A549 (cell line): ENCODE results near the gene ZXDC. TPM values are rescaled to one million over a fixed set of nuclear protein-coding genes. Genes with fewer than 3 reads are reported as not detected.

Source experiments
- ATAC-seq, 2 experiments: fragments of 200-7000 bp in 1 of 2; fragments of >200 bp in 1 of 2; cut with Nextera tagmentation in 1 of 2; cut with Tn5 transposase in 1 of 2; 3 replicates each; pipeline versions ENCODE4 v1.8.0 to v1.9.1; 2018 to 2020; ENCODE audit warnings: mild to moderate bottlenecking in 1 of 2, moderate library complexity in 1 of 2
- CTCF ChIA-PET: fragments of 300-600 bp; sonication (Branson Sonifier 250); formaldehyde crosslinking; extraction: SDS; loops from one replicate; lab custom pipeline; 2021; ENCODE audit warnings: antibody characterized with exemption, inconsistent platforms; lab: Yijun Ruan, JAX
- POLR2A ChIA-PET: fragments of 350-600 bp; formaldehyde crosslinking; extraction: SDS; loops from one replicate; lab custom pipeline; 2021; ENCODE audit warnings: antibody characterized with exemption, inconsistent platforms; lab: Yijun Ruan, JAX
- DNase-seq, 2 experiments: peaks; one replicate each; pipeline versions ENCODE4 v3.0.0 to v3.0.0-alpha.2; 2011 to 2016; ENCODE audit warnings: low read depth in 1 of 2, low spot score in 1 of 2
- FAIRE-seq: peaks from 2 replicates; lab custom pipeline; 2011; peaks lifted over from hg19 to GRCh38; lab: Jason Lieb, UNC
- H3K27ac ChIP-seq, 2 experiments: fragments of >200 bp; sonication (Bioruptor Twin); formaldehyde crosslinking; 3 replicates each; pipeline ENCODE4 v1.5.1; 2016 to 2017
- H3K4me1 ChIP-seq: fragments of >200 bp; sonication (Bioruptor Twin); formaldehyde crosslinking; 3 replicates; pipeline ENCODE4 v1.6.1; 2016
- H3K4me2 ChIP-seq: fragments of >200 bp; sonication (Bioruptor Twin); formaldehyde crosslinking; 3 replicates; pipeline ENCODE4 v1.6.1; 2016
- H3K4me3 ChIP-seq: fragments of >200 bp; sonication (Bioruptor Twin); formaldehyde crosslinking; 3 replicates; pipeline ENCODE4 v1.5.1; 2016
- H3K9me3 ChIP-seq: fragments of >200 bp; sonication (Bioruptor Twin); formaldehyde crosslinking; 3 replicates; pipeline ENCODE4 v1.6.1; 2016
- CBX8 ChIP-seq: fragments of 200-600 bp; sonication (generic); IDR thresholded peaks from 2 replicates; pipeline ENCODE4 v1.6.1; 2016
- CHD2 ChIP-seq: fragments of 150-350 bp; IDR thresholded peaks from 2 replicates; pipeline ENCODE4 v1.6.1; 2014; ENCODE audit warnings: low read length; ENCODE audit not compliant: partially characterized antibody
- EHMT2 ChIP-seq: fragments of 200-600 bp; sonication (generic); IDR thresholded peaks from 2 replicates; pipeline ENCODE4 v1.6.1; 2016; ENCODE audit warnings: antibody characterized with exemption, low read depth, mild to moderate bottlenecking, moderate library complexity
- EP300 ChIP-seq, 2 experiments: fragments of >200 bp; sonication (Bioruptor Twin); formaldehyde crosslinking; IDR thresholded peaks; 2 replicates in 1 of 2; 3 replicates in 1 of 2; pipeline ENCODE4 v1.6.1; 2016 to 2017
- FOSL2 ChIP-seq, 2 experiments: fragments of 450-650 bp in 1 of 2; fragments of >200 bp in 1 of 2; sonication (Bioruptor Twin) in 1 of 2; formaldehyde crosslinking; IDR thresholded peaks; 2 replicates each; pipeline versions ENCODE4 v1.5.0 to v1.6.1; 2016 to 2020; ENCODE audit warnings: mild to moderate bottlenecking in 1 of 2, moderate library complexity in 1 of 2
- HOXB5 ChIP-seq: fragments of 250-450 bp; sonication (Bioruptor Pico); IDR thresholded peaks from 2 replicates; pipeline ENCODE4 v1.5.0; 2020; ENCODE audit warnings: mild to moderate bottlenecking, moderate library complexity
- KDM1A ChIP-seq: fragments of 200-600 bp; sonication (generic); IDR thresholded peaks from 2 replicates; pipeline ENCODE4 v1.6.1; 2016; ENCODE audit warnings: low read depth, mild to moderate bottlenecking
- KDM5A ChIP-seq: fragments of 200-600 bp; sonication (generic); IDR thresholded peaks from 2 replicates; pipeline ENCODE4 v1.6.1; 2016; ENCODE audit warnings: antibody characterized with exemption, mild to moderate bottlenecking
- MYC ChIP-seq: IDR thresholded peaks from 2 replicates; pipeline ENCODE4 v1.6.1; 2012; ENCODE audit warnings: mild to moderate bottlenecking, inconsistent platforms, low read length, improper control_type of control experiment, borderline replicate concordance
- NFE2L2 ChIP-seq: fragments of 150-350 bp; conservative IDR thresholded peaks from 2 replicates; pipeline ENCODE4 v1.6.1; 2014; ENCODE audit warnings: low read length
- NPAS2 ChIP-seq: fragments of 250-450 bp; sonication (Bioruptor Pico); IDR thresholded peaks from 2 replicates; pipeline ENCODE4 v1.8.0; 2022; ENCODE audit warnings: mild to moderate bottlenecking, moderate library complexity, borderline replicate concordance
- PHF8 ChIP-seq: fragments of 200-600 bp; sonication (generic); IDR thresholded peaks from 2 replicates; pipeline ENCODE4 v1.6.1; 2016; ENCODE audit warnings: low read depth, mild to moderate bottlenecking, antibody characterized with exemption, moderate library complexity, borderline replicate concordance
- POLR2AphosphoS2 ChIP-seq: conservative IDR thresholded peaks from 2 replicates; pipeline ENCODE4 v1.6.1; 2012; ENCODE audit warnings: low read length, improper control_type of control experiment, inconsistent platforms
- RCOR1 ChIP-seq: fragments of 150-350 bp; IDR thresholded peaks from 2 replicates; pipeline ENCODE4 v1.6.1; 2014; ENCODE audit warnings: antibody characterized with exemption, low read length, low read depth
- RFX5 ChIP-seq: fragments of 450-650 bp; IDR thresholded peaks from 2 replicates; pipeline ENCODE4 v1.7.1; 2014; ENCODE audit warnings: antibody characterized with exemption, mild to moderate bottlenecking, moderate library complexity
- SMC3 ChIP-seq: fragments of >200 bp; sonication (Bioruptor Twin); formaldehyde crosslinking; IDR thresholded peaks from 3 replicates; pipeline ENCODE4 v1.6.1; 2018; ENCODE audit warnings: inconsistent platforms
- TFCP2L1 ChIP-seq: fragments of 250-450 bp; sonication (Bioruptor Pico); IDR thresholded peaks from 2 replicates; pipeline ENCODE4 v1.5.0; 2021; ENCODE audit warnings: mild to moderate bottlenecking
- ZFP36 ChIP-seq: fragments of 450-650 bp; IDR thresholded peaks from 2 replicates; pipeline ENCODE4 v1.6.1; 2014; ENCODE audit warnings: borderline replicate concordance; ENCODE audit not compliant: partially characterized antibody
- ZNF302 ChIP-seq: fragments of 250-450 bp; sonication (Bioruptor Pico); IDR thresholded peaks from 2 replicates; pipeline ENCODE4 v1.9.0; 2021; ENCODE audit warnings: inconsistent platforms, mild to moderate bottlenecking, moderate library complexity
- ZSCAN20 ChIP-seq: fragments of 250-450 bp; sonication (Bioruptor Pico); IDR thresholded peaks from 2 replicates; pipeline ENCODE4 v1.8.0; 2022; ENCODE audit warnings: mild to moderate bottlenecking, moderate library complexity
- whole genome bisulfite sequencing: methylation state at CpG from one replicate; pipeline ENCODE4 v1.1.6; 2017; ENCODE audit errors: missing lambda C conversion rate; 5-methylcytosine and 5-hydroxymethylcytosine counted together
- polyA plus RNA-seq, 4 experiments: library from polyadenylated mRNA; depleted of rRNA in 3 of 4; stranded (reverse); fragments of >200 nt; fragmentation: RNase III in 1 of 4; extraction: RNeasy Plus Mini Kit Qiagen cat#74134 plus additional on column Dnase treatment in 1 of 4; gene quantifications; 2 replicates in 3 of 4; 3 replicates in 1 of 4; pipeline ENCODE4 v1.2.3, GENCODE V29; 2011 to 2017
- TF ChIP-seq, protein P1 (sequence below): fragments of >200 bp; sonication (Bioruptor Twin); formaldehyde crosslinking; IDR thresholded peaks from 3 replicates; pipeline ENCODE4 v1.5.1; 2016
- TF ChIP-seq, protein P2 (sequence below): fragments of 450-650 bp; IDR thresholded peaks from 2 replicates; pipeline ENCODE4 v1.6.1; 2014; ENCODE audit warnings: antibody characterized with exemption
- TF ChIP-seq, protein P3 (sequence below): fragments of 250-450 bp; sonication (Bioruptor Pico); IDR thresholded peaks from 2 replicates; pipeline ENCODE4 v1.5.0; 2020; ENCODE audit warnings: low read depth, mild to moderate bottlenecking, moderate library complexity
- TF ChIP-seq, protein P4 (sequence below): fragments of >200 bp; sonication (Bioruptor Twin); formaldehyde crosslinking; IDR thresholded peaks from 3 replicates; pipeline ENCODE4 v1.6.1; 2016
- TF ChIP-seq, protein P5 (sequence below): IDR thresholded peaks from 2 replicates; pipeline ENCODE4 v1.6.1; 2012; ENCODE audit warnings: low read depth, borderline replicate concordance

The ZXDC gene
- polyA plus RNA-seq, 2 of the 4 experiments (the other 2 are of a cell fraction): 6.0 to 8.5 TPM

DNA sequence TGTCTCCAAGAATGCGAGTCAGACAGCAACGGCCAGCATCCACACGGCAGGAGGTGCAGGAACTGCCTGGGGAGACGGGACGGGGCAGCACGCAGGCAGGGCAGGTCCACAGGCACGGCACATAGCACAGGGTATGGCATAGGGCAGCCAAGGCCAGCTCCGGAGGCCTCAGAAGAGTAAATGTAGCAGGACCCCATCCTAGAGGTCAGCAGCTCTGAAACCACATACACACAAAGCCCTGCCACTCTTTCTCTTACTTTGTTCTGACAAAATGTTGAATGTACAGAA, 26.9 kb downstream of the ZXDC start:
- no peak for TF ChIP-seq KDM5A
- TF ChIP-seq KDM1A: no peak
- no peak for TF ChIP-seq RCOR1
- TF ChIP-seq PHF8: no peak
- TF ChIP-seq, protein P1, sequence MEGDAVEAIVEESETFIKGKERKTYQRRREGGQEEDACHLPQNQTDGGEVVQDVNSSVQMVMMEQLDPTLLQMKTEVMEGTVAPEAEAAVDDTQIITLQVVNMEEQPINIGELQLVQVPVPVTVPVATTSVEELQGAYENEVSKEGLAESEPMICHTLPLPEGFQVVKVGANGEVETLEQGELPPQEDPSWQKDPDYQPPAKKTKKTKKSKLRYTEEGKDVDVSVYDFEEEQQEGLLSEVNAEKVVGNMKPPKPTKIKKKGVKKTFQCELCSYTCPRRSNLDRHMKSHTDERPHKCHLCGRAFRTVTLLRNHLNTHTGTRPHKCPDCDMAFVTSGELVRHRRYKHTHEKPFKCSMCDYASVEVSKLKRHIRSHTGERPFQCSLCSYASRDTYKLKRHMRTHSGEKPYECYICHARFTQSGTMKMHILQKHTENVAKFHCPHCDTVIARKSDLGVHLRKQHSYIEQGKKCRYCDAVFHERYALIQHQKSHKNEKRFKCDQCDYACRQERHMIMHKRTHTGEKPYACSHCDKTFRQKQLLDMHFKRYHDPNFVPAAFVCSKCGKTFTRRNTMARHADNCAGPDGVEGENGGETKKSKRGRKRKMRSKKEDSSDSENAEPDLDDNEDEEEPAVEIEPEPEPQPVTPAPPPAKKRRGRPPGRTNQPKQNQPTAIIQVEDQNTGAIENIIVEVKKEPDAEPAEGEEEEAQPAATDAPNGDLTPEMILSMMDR: no peak
- TF ChIP-seq CBX8: no peak
- no peak for TF ChIP-seq ZNF302 (CRISPR knock-in tag)
- TF ChIP-seq SMC3: no peak
- no peak for TF ChIP-seq CHD2
- no peak for TF ChIP-seq ZFP36
- TF ChIP-seq, protein P2, sequence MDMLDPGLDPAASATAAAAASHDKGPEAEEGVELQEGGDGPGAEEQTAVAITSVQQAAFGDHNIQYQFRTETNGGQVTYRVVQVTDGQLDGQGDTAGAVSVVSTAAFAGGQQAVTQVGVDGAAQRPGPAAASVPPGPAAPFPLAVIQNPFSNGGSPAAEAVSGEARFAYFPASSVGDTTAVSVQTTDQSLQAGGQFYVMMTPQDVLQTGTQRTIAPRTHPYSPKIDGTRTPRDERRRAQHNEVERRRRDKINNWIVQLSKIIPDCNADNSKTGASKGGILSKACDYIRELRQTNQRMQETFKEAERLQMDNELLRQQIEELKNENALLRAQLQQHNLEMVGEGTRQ: no peak
- FAIRE-seq (no peak), DNase-seq (no peak), ATAC-seq (no peak)
- ChIA-PET POLR2A (no interaction called here), CTCF (no interaction called here)
- H3K4me3 ChIP-seq: no peak overlapping the region
- H3K4me1 ChIP-seq: no peaks in the 10 kb centered on the region
- H3K9me3 ChIP-seq: no peaks in the 10 kb centered on the region
- H3K27ac ChIP-seq: no peak overlapping the region
- no peak overlapping the region for H3K4me2 ChIP-seq
- WGBS: 98% methylated on average over 8 of the region's 8 CpGs

DNA sequence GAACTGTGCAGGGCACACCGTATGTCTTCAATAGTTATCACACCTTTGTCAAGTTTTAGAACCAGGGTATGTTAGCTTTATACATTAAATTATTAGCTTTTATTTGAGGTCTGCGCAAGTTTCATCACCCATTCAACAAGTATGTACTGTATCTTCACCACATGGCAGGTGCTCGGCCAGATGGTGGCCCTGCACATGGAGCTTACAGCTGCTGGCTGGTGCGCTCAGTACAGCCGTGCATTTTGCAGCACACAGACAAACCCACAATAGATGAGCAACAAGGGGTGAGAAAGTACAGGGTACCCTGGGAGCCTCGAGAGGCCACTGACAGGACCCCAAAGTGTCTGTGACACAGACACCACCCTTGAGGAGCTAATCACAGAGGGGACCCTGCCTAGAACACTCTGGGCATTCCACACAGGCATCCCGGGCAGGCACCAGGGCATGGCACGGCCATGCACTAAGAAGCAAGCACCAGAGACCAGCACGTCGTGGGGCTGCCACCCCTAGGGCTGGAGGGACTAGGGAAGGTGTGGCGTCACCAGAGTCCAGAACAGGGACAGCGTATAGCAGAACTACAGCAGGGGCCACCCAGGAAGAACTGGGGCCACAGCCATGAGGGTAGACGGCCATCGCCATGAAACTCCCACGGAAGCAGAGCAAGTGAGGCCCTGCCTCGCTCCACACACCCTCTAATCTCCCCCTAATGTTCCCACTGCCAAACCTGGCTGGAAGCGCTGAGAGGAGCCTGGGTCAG, 27.4 kb downstream of the ZXDC start:
- Histone ChIP-seq H3K4me3 (no peak overlapping the region), H3K4me1 (no peaks in the 10 kb centered on the region), H3K4me2 (no peak overlapping the region), H3K9me3 (no peaks in the 10 kb centered on the region), H3K27ac (no peak overlapping the region)
- FAIRE-seq: no peak
- no peak for ATAC-seq
- 87% methylated on average over 11 of the region's 17 CpGs for WGBS
- no peak for DNase-seq
- CTCF ChIA-PET: interaction anchor here (0.9 to 1.3 kb wide), 3 partner anchors 9 to 314 kb away, joined by 3 to 4 read pairs (median 3); no protein-coding TSS in a partner anchor
- TF ChIP-seq FOSL2 (IDR thresholded peaks at IDR 0.05) (no peak), FOSL2 (CRISPR knock-in tag; IDR thresholded peaks at IDR 0.05) (no peak), RCOR1 (no peak), NPAS2 (CRISPR knock-in tag) (no peak)
- TF ChIP-seq, protein P3, sequence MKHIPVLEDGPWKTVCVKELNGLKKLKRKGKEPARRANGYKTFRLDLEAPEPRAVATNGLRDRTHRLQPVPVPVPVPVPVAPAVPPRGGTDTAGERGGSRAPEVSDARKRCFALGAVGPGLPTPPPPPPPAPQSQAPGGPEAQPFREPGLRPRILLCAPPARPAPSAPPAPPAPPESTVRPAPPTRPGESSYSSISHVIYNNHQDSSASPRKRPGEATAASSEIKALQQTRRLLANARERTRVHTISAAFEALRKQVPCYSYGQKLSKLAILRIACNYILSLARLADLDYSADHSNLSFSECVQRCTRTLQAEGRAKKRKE (CRISPR knock-in tag): no peak
- POLR2A ChIA-PET: no interaction called here

DNA sequence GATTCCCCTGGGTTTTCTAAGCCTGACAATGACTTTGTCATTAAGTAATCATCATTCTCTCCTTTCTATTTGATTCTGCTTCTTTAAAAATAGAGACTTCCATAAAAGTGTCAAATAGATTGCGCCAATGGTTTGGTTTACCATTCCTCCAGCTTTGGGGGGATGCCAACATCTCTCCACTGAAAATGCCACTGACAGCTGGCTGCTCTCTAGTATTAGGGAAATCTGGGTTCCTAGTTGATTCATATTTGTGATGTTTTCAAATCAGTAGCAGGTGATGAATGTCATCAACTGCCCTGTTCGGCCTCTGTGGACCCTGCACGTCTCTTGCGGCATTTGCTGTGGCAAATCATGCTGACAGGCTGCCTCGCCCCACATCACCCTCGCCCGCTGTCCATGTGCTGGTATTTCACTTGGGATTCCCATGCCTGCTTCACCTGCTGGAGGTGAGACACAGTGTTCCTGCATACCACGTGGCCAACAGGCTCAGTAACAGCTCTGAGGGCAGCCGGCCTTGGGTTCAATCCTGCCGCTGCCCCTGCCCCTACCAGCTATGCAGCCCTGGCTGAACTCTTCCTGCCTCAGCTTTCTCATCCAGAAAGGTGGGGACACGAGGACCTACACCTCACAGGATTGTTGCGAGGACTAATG, 28.1 kb downstream of the ZXDC start:
- H3K27ac ChIP-seq: no peak overlapping the region
- ChIA-PET POLR2A (no interaction called here), CTCF (interaction anchor here (0.9 to 1.3 kb wide), 3 partner anchors 9 to 313 kb away, joined by 3 to 4 read pairs (median 3); no protein-coding TSS in a partner anchor)
- H3K4me2 ChIP-seq: no peak overlapping the region
- H3K4me1 ChIP-seq: no peaks in the 10 kb centered on the region
- ATAC-seq (no peak), DNase-seq (no peak), FAIRE-seq (no peak)
- WGBS: 89% methylated on average over 5 of the region's 12 CpGs
- no peak overlapping the region for H3K4me3 ChIP-seq
- H3K9me3 ChIP-seq: no peaks in the 10 kb centered on the region
- no peak for TF ChIP-seq RFX5
- TF ChIP-seq MYC: no peak
- TF ChIP-seq TFCP2L1 (CRISPR knock-in tag): no peak
- TF ChIP-seq, protein P1: no peak
- TF ChIP-seq, protein P4, sequence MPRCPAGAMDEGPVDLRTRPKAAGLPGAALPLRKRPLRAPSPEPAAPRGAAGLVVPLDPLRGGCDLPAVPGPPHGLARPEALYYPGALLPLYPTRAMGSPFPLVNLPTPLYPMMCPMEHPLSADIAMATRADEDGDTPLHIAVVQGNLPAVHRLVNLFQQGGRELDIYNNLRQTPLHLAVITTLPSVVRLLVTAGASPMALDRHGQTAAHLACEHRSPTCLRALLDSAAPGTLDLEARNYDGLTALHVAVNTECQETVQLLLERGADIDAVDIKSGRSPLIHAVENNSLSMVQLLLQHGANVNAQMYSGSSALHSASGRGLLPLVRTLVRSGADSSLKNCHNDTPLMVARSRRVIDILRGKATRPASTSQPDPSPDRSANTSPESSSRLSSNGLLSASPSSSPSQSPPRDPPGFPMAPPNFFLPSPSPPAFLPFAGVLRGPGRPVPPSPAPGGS: no peak
- no peak for TF ChIP-seq ZSCAN20
- TF ChIP-seq HOXB5: no peak
- TF ChIP-seq POLR2AphosphoS2: no peak
- TF ChIP-seq NFE2L2: no peak
- TF ChIP-seq EP300 (IDR thresholded peaks at IDR 0.05): no peak
- TF ChIP-seq, protein P5, sequence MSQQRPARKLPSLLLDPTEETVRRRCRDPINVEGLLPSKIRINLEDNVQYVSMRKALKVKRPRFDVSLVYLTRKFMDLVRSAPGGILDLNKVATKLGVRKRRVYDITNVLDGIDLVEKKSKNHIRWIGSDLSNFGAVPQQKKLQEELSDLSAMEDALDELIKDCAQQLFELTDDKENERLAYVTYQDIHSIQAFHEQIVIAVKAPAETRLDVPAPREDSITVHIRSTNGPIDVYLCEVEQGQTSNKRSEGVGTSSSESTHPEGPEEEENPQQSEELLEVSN: no peak
- TF ChIP-seq EHMT2: no peak
